Activated CD8-positive, alpha-beta memory T cell treated with anti-CD3 and anti-CD28 coated beads for 4 hours (primary cell): ENCODE results near the gene IL1RAPL1.

Source experiments
- DNase-seq, 2 donors: peaks; one replicate each; pipeline ENCODE4 v3.0.0-alpha.2; 2020; ENCODE audit warnings: low read depth in 2 of 2

IL1RAPL1 gene

GRCh38 chrX:29643181-29643580, 1055.9 kb downstream of the IL1RAPL1 start:
- no peak for DNase-seq

- DNase-seq = no peak
These were observed 1060.9 kb downstream of the IL1RAPL1 start for GRCh38 chrX:29648161-29648560.

GRCh38 chrX:29652484-29652883, 1065.2 kb downstream of the IL1RAPL1 start:
- no peak for DNase-seq

- no peak for DNase-seq
These were observed 1066.5 kb downstream of the IL1RAPL1 start for GRCh38 chrX:29653721-29654120.

- no peak for DNase-seq
These were observed 1072.7 kb downstream of the IL1RAPL1 start for GRCh38 chrX:29659911-29660310.

- DNase-seq = no peak
These were observed 1074.0 kb downstream of the IL1RAPL1 start for GRCh38 chrX:29661290-29661689.

- no peak for DNase-seq
These were observed 1074.9 kb downstream of the IL1RAPL1 start for GRCh38 chrX:29662101-29662500.

- no peak for DNase-seq
These were observed 1075.7 kb downstream of the IL1RAPL1 start for GRCh38 chrX:29662759-29663503.

- DNase-seq = no peak
These were observed 1078.3 kb downstream of the IL1RAPL1 start for GRCh38 chrX:29665532-29665931.

GRCh38 chrX:29666366-29666765, 1079.1 kb downstream of the IL1RAPL1 start:
- no peak for DNase-seq

GRCh38 chrX:29671421-29671820, 1084.2 kb downstream of the IL1RAPL1 start:
- DNase-seq = no peak

GRCh38 chrX:29687687-29688086, 1100.4 kb downstream of the IL1RAPL1 start:
- DNase-seq = no peak

GRCh38 chrX:29690061-29690460, 1102.8 kb downstream of the IL1RAPL1 start:
- no peak for DNase-seq

GRCh38 chrX:29691044-29691443, 1103.8 kb downstream of the IL1RAPL1 start:
- no peak for DNase-seq

GRCh38 chrX:29693912-29694311, 1106.7 kb downstream of the IL1RAPL1 start:
- no peak for DNase-seq

- no peak for DNase-seq
These were observed 1112.0 kb downstream of the IL1RAPL1 start for GRCh38 chrX:29699239-29699638.

- no peak for DNase-seq
These were observed 1119.8 kb downstream of the IL1RAPL1 start for GRCh38 chrX:29707088-29707487.

GRCh38 chrX:29721152-29721551, 1133.9 kb downstream of the IL1RAPL1 start:
- no peak for DNase-seq

GRCh38 chrX:29724316-29724715, 1137.1 kb downstream of the IL1RAPL1 start:
- no peak for DNase-seq

- no peak for DNase-seq
These were observed 1139.6 kb downstream of the IL1RAPL1 start for GRCh38 chrX:29726811-29727210.

GRCh38 chrX:29728639-29729038, 1141.4 kb downstream of the IL1RAPL1 start:
- DNase-seq = no peak

- no peak for DNase-seq
These were observed 1157.7 kb downstream of the IL1RAPL1 start for GRCh38 chrX:29744966-29745365.

- no peak for DNase-seq
These were observed 1159.1 kb downstream of the IL1RAPL1 start for GRCh38 chrX:29746326-29746725.

- DNase-seq = no peak
These were observed 1174.8 kb downstream of the IL1RAPL1 start for GRCh38 chrX:29762006-29762405.
